Measurements from ENCODE around the gene COL4A2.

COL4A2 gene

GRCh38 chr13:110377826-110378201 lies 70.7 kb downstream of the COL4A2 start:
- H3K36me3 ChIP-seq (ENCODE audit: control insufficient read depth in 2 of 2, insufficient read depth in 1 of 2, low read length in 2 of 2), result no peaks in the 10 kb centered on the region
- H3K4me1 ChIP-seq (ENCODE audit: control insufficient read depth, insufficient read depth, low read length), result no peaks in the 10 kb centered on the region
- ChIA-PET POLR2A (no interaction called here), CTCF (no interaction called here)
- H3K27ac ChIP-seq (ENCODE audit: extremely low read depth, low read depth, low read length), result no peak overlapping the region
- no peak overlapping the region for H3K4me3 ChIP-seq (ENCODE audit: low read depth, low read length)
- H3K9me3 ChIP-seq (ENCODE audit: control insufficient read depth, insufficient read depth, low read depth, low read length), result no peaks in the 10 kb centered on the region
- TF ChIP-seq ZBTB21 (tag by site-specific recombination; IDR thresholded peaks at IDR 0.05) (no peak), MEIS1 (CRISPR knock-in tag; IDR thresholded peaks at IDR 0.05; ENCODE audit: borderline replicate concordance) (no peak), GLIS2 (tag by site-specific recombination; IDR thresholded peaks at IDR 0.05) (no peak), ZNF514 (tag by site-specific recombination; IDR thresholded peaks at IDR 0.05) (no peak), GLI2 (tag by site-specific recombination; IDR thresholded peaks at IDR 0.05; ENCODE audit: borderline replicate concordance, low read depth) (no peak), HOXA7 (CRISPR knock-in tag; IDR thresholded peaks at IDR 0.05; ENCODE audit: borderline replicate concordance) (no peak), ZNF530 (tag by site-specific recombination; IDR thresholded peaks at IDR 0.05; ENCODE audit: low read depth) (no peak), ZNF211 (tag by site-specific recombination; IDR thresholded peaks at IDR 0.05; ENCODE audit: low read depth) (no peak), ZNF350 (tag by site-specific recombination; IDR thresholded peaks at IDR 0.05) (no peak), REPIN1 (tag by site-specific recombination; IDR thresholded peaks at IDR 0.05; ENCODE audit: low read depth) (no peak), ZNF623 (tag by site-specific recombination; IDR thresholded peaks at IDR 0.05) (no peak), ZNF174 (tag by site-specific recombination; IDR thresholded peaks at IDR 0.05) (no peak), ZNF354C (tag by site-specific recombination; IDR thresholded peaks at IDR 0.05; ENCODE audit: borderline replicate concordance, low read depth) (no peak), ZNF16 (tag by site-specific recombination; IDR thresholded peaks at IDR 0.05; ENCODE audit: low read depth) (no peak), RBAK (tag by site-specific recombination; IDR thresholded peaks at IDR 0.05) (no peak), ZNF670 (tag by site-specific recombination; IDR thresholded peaks at IDR 0.05; ENCODE audit: low read depth) (no peak), ZNF184 (tag by site-specific recombination; IDR thresholded peaks at IDR 0.05) (no peak), ZNF548 (tag by site-specific recombination; IDR thresholded peaks at IDR 0.05) (no peak), ZNF639 (tag by site-specific recombination; IDR thresholded peaks at IDR 0.05) (no peak), MZF1 (tag by site-specific recombination; IDR thresholded peaks at IDR 0.05; ENCODE audit: borderline replicate concordance) (no peak)

- Histone ChIP-seq H3K9me3 (ENCODE audit: control insufficient read depth, insufficient read depth, low read depth, low read length) (no peaks in the 10 kb centered on the region), H3K36me3 (ENCODE audit: control insufficient read depth in 2 of 2, insufficient read depth in 1 of 2, low read length in 2 of 2) (no peaks in the 10 kb centered on the region), H3K4me1 (ENCODE audit: control insufficient read depth, insufficient read depth, low read length) (no peaks in the 10 kb centered on the region), H3K4me3 (ENCODE audit: low read depth, low read length) (no peak overlapping the region), H3K27ac (ENCODE audit: extremely low read depth, low read depth, low read length) (no peak overlapping the region)
- CTCF ChIA-PET, result no interaction called here
- TF ChIP-seq ZNF555 (tag by site-specific recombination; conservative IDR thresholded peaks at IDR 0.05) (no peak), SCRT2 (tag by site-specific recombination; IDR thresholded peaks at IDR 0.05) (no peak), ZNF645 (tag by site-specific recombination; IDR thresholded peaks at IDR 0.05) (no peak), BCL11A (tag by site-specific recombination; IDR thresholded peaks at IDR 0.05; ENCODE audit: low read depth) (no peak), ZSCAN23 (tag by site-specific recombination; IDR thresholded peaks at IDR 0.05) (no peak), ZBTB11 (tag by site-specific recombination; conservative IDR thresholded peaks at IDR 0.05; ENCODE audit: low read depth) (no peak), ZNF701 (tag by site-specific recombination; IDR thresholded peaks at IDR 0.05) (no peak), KLF16 (tag by site-specific recombination; IDR thresholded peaks at IDR 0.05) (no peak), ZNF214 (tag by site-specific recombination; IDR thresholded peaks at IDR 0.05; ENCODE audit: borderline replicate concordance) (no peak)
- POLR2A ChIA-PET, result no interaction called here
Measured at GRCh38 chr13:110379358-110379757, 72.3 kb downstream of the COL4A2 start.
